H9 (cell line): Measurements from ENCODE around the gene KRT85. TPM values are rescaled to one million over a fixed set of nuclear protein-coding genes. Genes with fewer than 3 reads are reported as not detected.

ENCODE experiments used
- DNase-seq: peaks from one replicate; pipeline ENCODE4 v3.0.0-alpha.2; 2017
- H2AFZ ChIP-seq: one replicate; pipeline ENCODE4 v1.6.1; 2013; ENCODE audit warnings: mild to moderate bottlenecking, low read length, control low read depth, moderate library complexity
- H2AK5ac ChIP-seq: 2 replicates; pipeline ENCODE4 v1.6.1; 2013; ENCODE audit warnings: low read length, control low read depth, mixed read lengths; ENCODE audit not compliant: insufficient read length
- H2BK120ac ChIP-seq: one replicate; pipeline ENCODE4 v1.6.1; 2013; ENCODE audit warnings: low read depth, mild to moderate bottlenecking, low read length, control low read depth, inconsistent platforms; ENCODE audit not compliant: poor library complexity, severe bottlenecking
- H2BK12ac ChIP-seq: 2 replicates; pipeline ENCODE4 v1.6.1; 2013; ENCODE audit warnings: low read length, control low read depth, mixed read lengths, low read depth; ENCODE audit not compliant: insufficient read length
- H2BK15ac ChIP-seq: 2 replicates; pipeline ENCODE4 v1.6.1; 2013; ENCODE audit warnings: low read depth, low read length, control low read depth
- H2BK20ac ChIP-seq: one replicate; pipeline ENCODE4 v1.6.1; 2013; ENCODE audit warnings: low read depth, mild to moderate bottlenecking, low read length, control low read depth, inconsistent platforms; ENCODE audit not compliant: poor library complexity, severe bottlenecking
- H2BK5ac ChIP-seq: 2 replicates; pipeline ENCODE4 v1.6.1; 2013; ENCODE audit warnings: low read length, control low read depth, mixed read lengths; ENCODE audit not compliant: insufficient read length
- H3K14ac ChIP-seq: 2 replicates; pipeline ENCODE4 v1.6.1; 2013; ENCODE audit warnings: low read length, control low read depth; ENCODE audit not compliant: insufficient read depth
- H3K18ac ChIP-seq: 2 replicates; pipeline ENCODE4 v1.6.1; 2013; ENCODE audit warnings: low read depth, mild to moderate bottlenecking, mixed read lengths, low read length, control low read depth; ENCODE audit not compliant: insufficient read length
- H3K23ac ChIP-seq: 2 replicates; pipeline ENCODE4 v1.6.1; 2013; ENCODE audit warnings: low read length, control low read depth, mixed read lengths, low read depth; ENCODE audit not compliant: insufficient read length
- H3K23me2 ChIP-seq: 2 replicates; pipeline ENCODE4 v1.6.1; 2013; ENCODE audit warnings: low read depth, mild to moderate bottlenecking, mixed read lengths, low read length, control low read depth; ENCODE audit not compliant: insufficient read length, poor library complexity, severe bottlenecking
- H3K27ac ChIP-seq: 2 replicates; pipeline ENCODE4 v1.5.1; 2013; ENCODE audit warnings: low read length, control low read depth, mixed read lengths, low read depth; ENCODE audit not compliant: insufficient read length
- H3K27me3 ChIP-seq: 2 replicates; pipeline ENCODE4 v1.6.1; 2013; ENCODE audit warnings: low read length, control low read depth, inconsistent platforms; ENCODE audit not compliant: insufficient read depth
- H3K4ac ChIP-seq: 2 replicates; pipeline ENCODE4 v1.6.1; 2013; ENCODE audit warnings: low read depth, mild to moderate bottlenecking, control low read depth, inconsistent platforms, low read length, moderate library complexity
- H3K4me1 ChIP-seq: 2 replicates; pipeline ENCODE4 v1.6.1; 2013; ENCODE audit warnings: low read length, control low read depth, inconsistent platforms; ENCODE audit not compliant: insufficient read depth
- H3K4me2 ChIP-seq: 2 replicates; pipeline ENCODE4 v1.6.1; 2013; ENCODE audit warnings: low read length, control low read depth, mixed read lengths; ENCODE audit not compliant: insufficient read length, insufficient read depth
- H3K56ac ChIP-seq: 2 replicates; pipeline ENCODE4 v1.6.1; 2013; ENCODE audit warnings: low read depth, mild to moderate bottlenecking, mixed read lengths, low read length, control low read depth; ENCODE audit not compliant: insufficient read length
- H3K79me1 ChIP-seq: 2 replicates; pipeline ENCODE4 v1.6.1; 2013; ENCODE audit warnings: low read depth, mild to moderate bottlenecking, moderate library complexity, low read length, control low read depth, inconsistent platforms; ENCODE audit not compliant: insufficient read depth, poor library complexity, severe bottlenecking
- H3K79me2 ChIP-seq: 2 replicates; pipeline ENCODE4 v1.6.1; 2013; ENCODE audit warnings: low read length, control low read depth, inconsistent platforms; ENCODE audit not compliant: insufficient read depth
- H3K9ac ChIP-seq: 2 replicates; pipeline ENCODE4 v1.6.1; 2013; ENCODE audit warnings: low read length, control low read depth, mixed read lengths; ENCODE audit not compliant: insufficient read length; ENCODE audit errors: extremely low read depth
- H3K9me3 ChIP-seq: one replicate; pipeline ENCODE4 v1.6.1; 2013; ENCODE audit warnings: low read depth, low read length, inconsistent platforms; ENCODE audit not compliant: control insufficient read depth
- H3T11ph ChIP-seq: one replicate; pipeline ENCODE4 v1.6.1; 2013; ENCODE audit warnings: mild to moderate bottlenecking, low read length, control low read depth, inconsistent platforms
- H4K20me1 ChIP-seq: one replicate; pipeline ENCODE4 v1.6.1; 2013; ENCODE audit not compliant: control insufficient read depth, insufficient read length, insufficient read depth
- H4K5ac ChIP-seq: 2 replicates; pipeline ENCODE4 v1.6.1; 2013; ENCODE audit warnings: low read depth, mild to moderate bottlenecking, mixed read lengths, low read length, control low read depth; ENCODE audit not compliant: insufficient read length
- H4K8ac ChIP-seq: replicated peaks from 2 replicates; pipeline ENCODE4 v1.6.1; 2013; ENCODE audit warnings: low read length, control low read depth, mixed read lengths, low read depth; ENCODE audit not compliant: insufficient read length
- H4K91ac ChIP-seq: 2 replicates; pipeline ENCODE4 v1.6.1; 2013; ENCODE audit warnings: low read depth, mild to moderate bottlenecking, moderate library complexity, mixed read lengths, low read length, control low read depth; ENCODE audit not compliant: insufficient read length
- H3K27ac Mint-ChIP-seq, 3 experiments: 2 replicates in 2 of 3; 3 replicates in 1 of 3; pipeline ENCODE4 v1.8.0; 2020 to 2021; ENCODE audit warnings: mixed read lengths in 3 of 3, mild to moderate bottlenecking in 1 of 3, moderate library complexity in 1 of 3
- H3K27me3 Mint-ChIP-seq: 2 replicates; pipeline ENCODE4 v1.8.0; 2021; ENCODE audit warnings: low read depth, mild to moderate bottlenecking, moderate library complexity, mixed read lengths
- H3K36me3 Mint-ChIP-seq, 3 experiments: 2 replicates in 2 of 3; 3 replicates in 1 of 3; pipeline ENCODE4 v1.8.0; 2020 to 2021; ENCODE audit warnings: low read depth in 3 of 3, mixed read lengths in 3 of 3; ENCODE audit not compliant: insufficient read depth in 1 of 3
- H3K4me1 Mint-ChIP-seq, 2 experiments: 2 replicates each; pipeline ENCODE4 v1.8.0; 2020; ENCODE audit warnings: mixed read lengths in 2 of 2
- H3K4me3 Mint-ChIP-seq, 2 experiments: 2 replicates in 1 of 2; 3 replicates in 1 of 2; pipeline ENCODE4 v1.8.0; 2020 to 2021; ENCODE audit warnings: mild to moderate bottlenecking in 2 of 2, mixed read lengths in 2 of 2, moderate library complexity in 1 of 2
- H3K9me3 Mint-ChIP-seq, 2 experiments: 2 replicates in 1 of 2; 3 replicates in 1 of 2; pipeline ENCODE4 v1.8.0; 2020; ENCODE audit warnings: mild to moderate bottlenecking in 2 of 2, mixed read lengths in 2 of 2, moderate library complexity in 1 of 2
- WGBS: extraction: QIAGEN DNeasy Blood & Tissue Kit; methylation state at CpG from one replicate; pipeline ENCODE4 v1.1.7; 2013; ENCODE audit warnings: missing lambda C conversion rate, low lambda C conversion rate, mixed read lengths; ENCODE audit not compliant: insufficient read length; ENCODE audit errors: extremely low coverage; 5-methylcytosine and 5-hydroxymethylcytosine counted together
- total RNA-seq: library from RNA; stranded (reverse); gene quantifications from 2 replicates; pipeline ENCODE4 v1.2.1, GENCODE V29; 2021
- TF ChIP-seq, protein P1 (sequence below): fragments of 200-600 bp; sonication (generic); conservative IDR thresholded peaks from 3 replicates; pipeline ENCODE4 v1.8.0; 2021; ENCODE audit warnings: antibody characterized with exemption, mild to moderate bottlenecking

KRT85 gene
- total RNA-seq, 1 experiment from 2014 or later = not detected

DNA sequence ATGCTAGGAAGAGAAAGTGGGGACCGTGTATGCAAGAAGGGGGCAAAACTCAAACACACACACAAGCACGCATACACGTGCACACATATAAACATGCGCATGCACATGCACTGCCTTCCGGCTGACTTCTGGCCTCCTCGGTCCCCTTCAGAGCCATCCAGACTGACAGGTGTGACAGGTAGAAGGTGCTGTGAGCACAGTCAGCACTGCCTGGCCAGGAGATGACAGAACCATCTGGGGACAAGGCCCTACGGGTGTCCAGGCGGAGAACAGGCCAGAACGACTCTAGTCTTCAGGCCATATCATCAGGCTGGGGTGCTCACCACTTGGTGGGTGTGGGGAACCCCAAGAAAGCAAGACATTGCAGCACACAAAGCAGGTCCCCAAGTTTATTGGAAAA, 53.4 kb downstream of the KRT85 start:
- Histone ChIP-seq H3K9ac (no peak overlapping the region), H3K23ac (no peak overlapping the region), H4K20me1 (no peaks in the 10 kb centered on the region), H4K8ac (no peak overlapping the region), H4K91ac (no peak overlapping the region), H3K9me3 (no peaks in the 10 kb centered on the region), H3K79me2 (no peaks in the 10 kb centered on the region), H3K27ac (no peak overlapping the region), H2BK20ac (no peak overlapping the region), H3K4me1 (no peaks in the 10 kb centered on the region), H3K4me2 (no peak overlapping the region), H3K56ac (no peak overlapping the region), H3T11ph (no peak overlapping the region), H2AK5ac (no peak overlapping the region), H3K79me1 (no peaks in the 10 kb centered on the region), H2AFZ (no peak overlapping the region), H3K14ac (no peak overlapping the region; the same call in 1 of the 2 replicates), H4K5ac (no peak overlapping the region), H3K27me3 (no peaks in the 10 kb centered on the region; the same call in 1 of the 2 replicates), H3K4ac (no peak overlapping the region), H2BK15ac (no peak overlapping the region), H2BK12ac (no peak overlapping the region), H3K23me2 (no peaks in the 10 kb centered on the region), H2BK5ac (no peak overlapping the region), H3K18ac (no peak overlapping the region), H2BK120ac (no peak overlapping the region)
- Mint-ChIP-seq H3K4me1 (peaks cover 2 to 3% of the 10 kb centered on the region in 2 experiments), H3K36me3 (no peaks in the 10 kb centered on the region), H3K4me3 (no peak overlapping the region), H3K27ac (no peak overlapping the region), H3K27me3 (peaks cover 53% of the 10 kb centered on the region), H3K9me3 (no peaks in the 10 kb centered on the region)
- peak; percentile 23 for DNase-seq
- no CpG with 5 or more reads among the region's 9 CpGs for WGBS
- TF ChIP-seq, protein P1, sequence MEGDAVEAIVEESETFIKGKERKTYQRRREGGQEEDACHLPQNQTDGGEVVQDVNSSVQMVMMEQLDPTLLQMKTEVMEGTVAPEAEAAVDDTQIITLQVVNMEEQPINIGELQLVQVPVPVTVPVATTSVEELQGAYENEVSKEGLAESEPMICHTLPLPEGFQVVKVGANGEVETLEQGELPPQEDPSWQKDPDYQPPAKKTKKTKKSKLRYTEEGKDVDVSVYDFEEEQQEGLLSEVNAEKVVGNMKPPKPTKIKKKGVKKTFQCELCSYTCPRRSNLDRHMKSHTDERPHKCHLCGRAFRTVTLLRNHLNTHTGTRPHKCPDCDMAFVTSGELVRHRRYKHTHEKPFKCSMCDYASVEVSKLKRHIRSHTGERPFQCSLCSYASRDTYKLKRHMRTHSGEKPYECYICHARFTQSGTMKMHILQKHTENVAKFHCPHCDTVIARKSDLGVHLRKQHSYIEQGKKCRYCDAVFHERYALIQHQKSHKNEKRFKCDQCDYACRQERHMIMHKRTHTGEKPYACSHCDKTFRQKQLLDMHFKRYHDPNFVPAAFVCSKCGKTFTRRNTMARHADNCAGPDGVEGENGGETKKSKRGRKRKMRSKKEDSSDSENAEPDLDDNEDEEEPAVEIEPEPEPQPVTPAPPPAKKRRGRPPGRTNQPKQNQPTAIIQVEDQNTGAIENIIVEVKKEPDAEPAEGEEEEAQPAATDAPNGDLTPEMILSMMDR = no peak
